Smooth muscle cell (in vitro differentiated cells): ENCODE measurements around the gene PSMD2. TPM values are rescaled to one million over a fixed set of nuclear protein-coding genes. Genes with fewer than 3 reads are reported as not detected.

ENCODE experiments used
- DNase-seq: peaks from one replicate; lab custom pipeline; 2025; ENCODE audit not compliant: unreplicated experiment; lab: John Stamatoyannopoulos, UW
- H2AFZ ChIP-seq: fragments of 200-600 bp; sonication (generic); 2 replicates; pipeline ENCODE4 v1.6.0; 2016; ENCODE audit warnings: antibody characterized with exemption, low read depth, mild to moderate bottlenecking
- H3F3A ChIP-seq: fragments of 200-600 bp; sonication (generic); 2 replicates; pipeline ENCODE4 v1.6.0; 2017; ENCODE audit warnings: antibody characterized with exemption, low read depth
- H3K27ac ChIP-seq: fragments of 200-600 bp; sonication (generic); 2 replicates; pipeline ENCODE4 v1.5.1; 2016; ENCODE audit warnings: low read depth, mild to moderate bottlenecking
- H3K27me3 ChIP-seq: fragments of 200-600 bp; sonication (generic); 2 replicates; pipeline ENCODE4 v1.6.1; 2016; ENCODE audit warnings: low read depth, mild to moderate bottlenecking
- H3K36me3 ChIP-seq: fragments of 200-600 bp; sonication (generic); 2 replicates; pipeline ENCODE4 v1.5.1; 2016; ENCODE audit warnings: low read depth
- H3K4me1 ChIP-seq: fragments of 200-600 bp; sonication (generic); 2 replicates; pipeline ENCODE4 v1.5.1; 2016; ENCODE audit warnings: low read depth
- H3K4me2 ChIP-seq: fragments of 200-600 bp; sonication (generic); 2 replicates; pipeline ENCODE4 v1.6.0; 2016; ENCODE audit warnings: mild to moderate bottlenecking
- H3K4me3 ChIP-seq: fragments of 200-600 bp; sonication (generic); 2 replicates; pipeline ENCODE4 v1.5.1; 2016; ENCODE audit warnings: mild to moderate bottlenecking
- H3K79me2 ChIP-seq: fragments of 200-600 bp; sonication (generic); 2 replicates; pipeline ENCODE4 v1.6.0; 2016; ENCODE audit warnings: low read depth, mild to moderate bottlenecking
- H3K9ac ChIP-seq: fragments of 200-600 bp; sonication (generic); 2 replicates; pipeline ENCODE4 v1.6.0; 2016; ENCODE audit warnings: low read depth
- H3K9me3 ChIP-seq: fragments of 200-600 bp; sonication (generic); replicated peaks from 2 replicates; pipeline ENCODE4 v1.5.1; 2016; ENCODE audit warnings: low read depth
- H4K20me1 ChIP-seq: fragments of 200-600 bp; sonication (generic); 2 replicates; pipeline ENCODE4 v1.6.0; 2016; ENCODE audit warnings: low read depth
- WGBS: methylation state at CpG from one replicate; pipeline ENCODE4 v1.1.7; 2016; ENCODE audit warnings: low lambda C conversion rate; 5-methylcytosine and 5-hydroxymethylcytosine counted together
- polyA plus RNA-seq: library from polyadenylated mRNA; unstranded; fragments of >200 nt; fragmentation: Nextera tagmentation; extraction: Ambion mirVana; gene quantifications from 2 replicates; pipeline ENCODE4 v1.2.1, GENCODE V29; 2016
- total RNA-seq: library from RNA; depleted of rRNA; stranded (reverse); fragments of >200 nt; gene quantifications from 2 replicates; pipeline ENCODE4 v1.2.3, GENCODE V29; 2014
- TF ChIP-seq, protein P1 (sequence below): fragments of 200-600 bp; sonication (generic); IDR thresholded peaks from 2 replicates; pipeline ENCODE4 v1.5.1; 2017; ENCODE audit warnings: borderline replicate concordance, mild to moderate bottlenecking, antibody characterized with exemption; ENCODE audit not compliant: insufficient read depth, poor library complexity, severe bottlenecking

Gene PSMD2
- total and polyA plus RNA-seq, 2 experiments from 2014 or later, result 315 to 356 TPM

DNA sequence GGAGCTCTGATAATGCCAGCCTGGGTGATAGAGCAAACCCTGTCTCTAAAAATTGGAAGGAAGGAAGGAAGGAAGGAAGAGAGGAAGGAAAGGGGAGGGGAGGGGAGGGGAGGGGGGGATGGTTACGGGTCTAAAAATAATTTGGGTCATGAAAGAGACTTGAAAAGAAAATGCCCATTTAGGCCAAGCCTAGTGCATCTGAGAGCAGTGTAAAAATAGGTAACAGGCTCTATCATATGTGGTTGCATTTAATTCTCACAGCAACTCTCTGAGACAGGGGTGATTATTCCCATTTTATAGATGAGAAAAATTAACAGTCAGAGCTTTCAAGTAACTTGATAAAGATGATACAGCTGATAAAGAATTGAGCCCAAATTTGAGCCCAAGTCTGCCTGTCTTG is 26.8 kb upstream of the PSMD2 start:
- H3K27me3 ChIP-seq, result peaks cover 46% of the 10 kb centered on the region
- H3K4me3 ChIP-seq, result no peak overlapping the region
- no peak overlapping the region for H3K9ac ChIP-seq
- no peaks in the 10 kb centered on the region for H3K9me3 ChIP-seq
- DNase-seq, result no peak
- TF ChIP-seq, protein P1, sequence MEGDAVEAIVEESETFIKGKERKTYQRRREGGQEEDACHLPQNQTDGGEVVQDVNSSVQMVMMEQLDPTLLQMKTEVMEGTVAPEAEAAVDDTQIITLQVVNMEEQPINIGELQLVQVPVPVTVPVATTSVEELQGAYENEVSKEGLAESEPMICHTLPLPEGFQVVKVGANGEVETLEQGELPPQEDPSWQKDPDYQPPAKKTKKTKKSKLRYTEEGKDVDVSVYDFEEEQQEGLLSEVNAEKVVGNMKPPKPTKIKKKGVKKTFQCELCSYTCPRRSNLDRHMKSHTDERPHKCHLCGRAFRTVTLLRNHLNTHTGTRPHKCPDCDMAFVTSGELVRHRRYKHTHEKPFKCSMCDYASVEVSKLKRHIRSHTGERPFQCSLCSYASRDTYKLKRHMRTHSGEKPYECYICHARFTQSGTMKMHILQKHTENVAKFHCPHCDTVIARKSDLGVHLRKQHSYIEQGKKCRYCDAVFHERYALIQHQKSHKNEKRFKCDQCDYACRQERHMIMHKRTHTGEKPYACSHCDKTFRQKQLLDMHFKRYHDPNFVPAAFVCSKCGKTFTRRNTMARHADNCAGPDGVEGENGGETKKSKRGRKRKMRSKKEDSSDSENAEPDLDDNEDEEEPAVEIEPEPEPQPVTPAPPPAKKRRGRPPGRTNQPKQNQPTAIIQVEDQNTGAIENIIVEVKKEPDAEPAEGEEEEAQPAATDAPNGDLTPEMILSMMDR, result no peak
- H3K4me2 ChIP-seq, result no peak overlapping the region
- H3K27ac ChIP-seq, result no peak overlapping the region
- no peaks in the 10 kb centered on the region for H3K79me2 ChIP-seq
- no peaks in the 10 kb centered on the region for H4K20me1 ChIP-seq
- H2AFZ ChIP-seq, result no peak overlapping the region
- no peaks in the 10 kb centered on the region for H3K36me3 ChIP-seq
- WGBS, result no CpG with 5 or more reads among the region's 1 CpG
- no peaks in the 10 kb centered on the region for H3F3A ChIP-seq
- no peaks in the 10 kb centered on the region for H3K4me1 ChIP-seq

- Histone ChIP-seq H4K20me1 (no peaks in the 10 kb centered on the region), H3K27me3 (peaks cover 64% of the 10 kb centered on the region), H3K9me3 (no peaks in the 10 kb centered on the region), H3K4me1 (no peaks in the 10 kb centered on the region), H3K79me2 (no peaks in the 10 kb centered on the region), H3K27ac (no peak overlapping the region), H3K4me2 (no peak overlapping the region), H3K9ac (no peak overlapping the region), H3K4me3 (no peak overlapping the region), H2AFZ (no peak overlapping the region), H3F3A (no peaks in the 10 kb centered on the region), H3K36me3 (no peaks in the 10 kb centered on the region)
- WGBS, result 83% methylated on average over 12 of the region's 12 CpGs
- TF ChIP-seq, protein P1, result no peak
- no peak for DNase-seq
Observed at GRCh38 chr3:184275381-184275701, 23.7 kb upstream of the PSMD2 start.

- no peak within 1 kb of the TSS for H3K27ac ChIP-seq
- no peak within 1 kb of the TSS for H3K4me2 ChIP-seq
- TF ChIP-seq, protein P1, result no peak
- H3K4me3 ChIP-seq, result no peak within 1 kb of the TSS
- no peaks in the 10 kb centered on the region for H3K79me2 ChIP-seq
- H4K20me1 ChIP-seq, result no peaks in the 10 kb centered on the region
- no peaks in the 10 kb centered on the region for H3F3A ChIP-seq
- DNase-seq, result no peak
- H3K9me3 ChIP-seq, result no peaks in the 10 kb centered on the region
- no peak within 1 kb of the TSS for H2AFZ ChIP-seq
- H3K9ac ChIP-seq, result no peak within 1 kb of the TSS
- peaks cover 61% of the 10 kb centered on the region for H3K27me3 ChIP-seq
- WGBS, result 64% methylated on average over 23 of the region's 65 CpGs
- no peaks in the 10 kb centered on the region for H3K4me1 ChIP-seq
- H3K36me3 ChIP-seq, result no peaks in the 10 kb centered on the region
Observed at GRCh38 chr3:184275961-184276910, 22.8 kb upstream of the PSMD2 start, which contains the start of gene ECE2. Gene ECE2, plus strand, starts transcription at chr3:184276022. Its CDS starts 132 bp downstream, at chr3:184276154.
